Activated CD4-positive, alpha-beta T cell treated with anti-CD3 and anti-CD28 coated beads for 4 hours (primary cell): ENCODE measurements around the gene PVR.
"Not testable (repeated sequence)": the region's sequence is repeated elsewhere in the genome, so short reads cannot be mapped to it uniquely, and the experiment has no call there.

ENCODE experiments used
- DNase-seq, 2 donors: peaks; one replicate each; pipeline ENCODE4 v3.0.0-alpha.2; 2020

The PVR gene

GRCh38 chr19:44680536-44680935 lies 36.8 kb downstream of the PVR start:
- no peak for DNase-seq

- no peak for DNase-seq
Observed at GRCh38 chr19:44681992-44682790, 38.5 kb downstream of the PVR start.

GRCh38 chr19:44682807-44683206 lies 39.1 kb downstream of the PVR start:
- DNase-seq: no peak

- DNase-seq: no peak
Observed at GRCh38 chr19:44683434-44684210, 39.9 kb downstream of the PVR start.

GRCh38 chr19:44684396-44684795 lies 40.7 kb downstream of the PVR start:
- DNase-seq: not testable (repeated sequence)

- DNase-seq: no peak
Observed at GRCh38 chr19:44684892-44685863, 41.5 kb downstream of the PVR start.

- no peak for DNase-seq
Observed at GRCh38 chr19:44685877-44686276, 42.2 kb downstream of the PVR start.

GRCh38 chr19:44686896-44687295 lies 43.2 kb downstream of the PVR start:
- no peak for DNase-seq

- no peak for DNase-seq
Observed at GRCh38 chr19:44687888-44688287, 44.2 kb downstream of the PVR start.

GRCh38 chr19:44689290-44690130 lies 45.8 kb downstream of the PVR start:
- DNase-seq: peak; percentile 77 to 84

GRCh38 chr19:44690131-44690440 lies 46.4 kb downstream of the PVR start:
- DNase-seq: no peak

GRCh38 chr19:44692379-44692721 lies 48.6 kb downstream of the PVR start:
- no peak for DNase-seq

GRCh38 chr19:44694184-44694579 lies 50.5 kb downstream of the PVR start:
- peak; percentile 18 to 23 for DNase-seq

GRCh38 chr19:44696939-44697669 lies 53.4 kb downstream of the PVR start:
- DNase-seq: no peak

- no peak for DNase-seq
Observed at GRCh38 chr19:44697670-44698034, 53.9 kb downstream of the PVR start.

- no peak for DNase-seq
Observed at GRCh38 chr19:44698492-44699201, 54.9 kb downstream of the PVR start, which contains the start of gene CEACAM16. TSS of gene CEACAM16 (plus strand) at chr19:44699151. CDS start at chr19:44701457, 2,306 bp downstream.

GRCh38 chr19:44700547-44700946 lies 56.8 kb downstream of the PVR start:
- no peak for DNase-seq

GRCh38 chr19:44701228-44701627 lies 57.5 kb downstream of the PVR start:
- DNase-seq: no peak

GRCh38 chr19:44702551-44703176 lies 59.0 kb downstream of the PVR start:
- DNase-seq: no peak

GRCh38 chr19:44703336-44704078 lies 59.8 kb downstream of the PVR start:
- no peak for DNase-seq
